LNCAP (cell line): ENCODE data around the gene BSX.

Source experiments
- CTCF ChIP-seq: fragments of 450-650 bp; IDR thresholded peaks from 2 replicates; pipeline ENCODE4 v1.5.1; 2017; ENCODE audit warnings: mild to moderate bottlenecking

The BSX gene

GRCh38 chr11:122977470-122978298 lies 4.0 kb downstream of the BSX start:
- no peak for TF ChIP-seq CTCF

- TF ChIP-seq CTCF: no peak
Observed at GRCh38 chr11:122976734-122977469, 4.7 kb downstream of the BSX start.

- TF ChIP-seq CTCF: no peak
Observed at GRCh38 chr11:122976061-122976733, 5.4 kb downstream of the BSX start.

DNA sequence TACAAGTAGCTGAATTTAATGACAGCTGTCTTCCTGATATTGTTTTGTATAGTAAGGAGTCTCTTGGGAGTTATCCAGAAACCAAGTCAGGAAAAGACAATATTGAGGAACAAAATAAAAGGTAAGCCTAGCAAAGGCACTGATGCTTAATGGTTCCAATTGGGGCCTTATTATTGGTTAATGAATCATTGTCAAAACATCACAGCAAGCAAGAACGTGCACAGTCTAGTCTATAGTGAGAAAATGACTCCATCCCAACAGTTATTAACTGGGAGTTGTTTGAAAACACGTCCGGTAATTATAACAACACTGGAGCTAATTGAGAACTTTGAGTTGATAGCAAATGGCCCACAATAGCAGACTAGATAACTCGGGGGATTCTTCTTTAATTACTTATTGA lies 17.7 kb downstream of the BSX start:
- no peak for TF ChIP-seq CTCF

DNA sequence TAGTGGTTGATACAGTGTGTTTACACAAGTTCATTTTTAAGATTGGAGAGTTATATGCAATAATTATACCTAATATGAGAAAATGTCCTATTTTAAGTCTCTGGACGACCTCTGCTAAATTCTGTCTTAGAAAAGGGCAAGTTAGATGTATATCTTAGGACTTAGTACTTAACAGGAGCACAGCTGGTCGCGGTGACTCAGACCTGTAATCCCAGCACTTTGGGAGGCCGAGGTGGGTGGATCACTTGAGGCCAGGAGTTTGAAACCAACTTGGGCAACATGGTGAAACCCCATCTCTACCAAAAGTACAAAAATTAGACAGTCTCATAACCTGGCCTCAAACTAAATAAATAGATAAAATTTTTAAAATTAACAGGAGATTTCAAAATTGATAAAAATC lies 27.2 kb downstream of the BSX start:
- no peak for TF ChIP-seq CTCF

DNA sequence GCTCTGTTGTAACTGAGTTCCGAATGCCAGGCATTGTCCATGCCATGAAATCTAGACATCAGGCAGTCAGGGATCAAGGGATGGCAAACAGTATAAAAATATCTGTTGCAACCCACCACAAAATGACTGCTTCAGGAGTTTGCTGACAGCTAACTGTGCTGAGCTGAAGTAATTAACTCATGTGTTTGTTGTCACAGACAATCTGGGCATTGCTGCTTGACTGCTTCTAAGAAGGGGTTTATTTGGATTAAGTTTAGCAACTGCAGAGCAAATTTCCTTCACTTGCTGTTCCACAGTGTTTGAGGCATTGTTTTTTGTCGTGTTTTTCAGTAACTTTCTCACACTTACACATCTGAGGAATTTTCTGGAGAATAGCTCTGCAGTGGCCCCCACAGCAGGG lies 30.4 kb downstream of the BSX start:
- TF ChIP-seq CTCF: no peak

- TF ChIP-seq CTCF: no peak
Observed at GRCh38 chr11:122938557-122938956, 43.1 kb downstream of the BSX start.
